H9 (cell line): ENCODE results near the gene NCAPH2. TPM values are rescaled to one million over a fixed set of nuclear protein-coding genes. Genes with fewer than 3 reads are reported as not detected.

Source experiments
- DNase-seq: peaks from one replicate; pipeline ENCODE4 v3.0.0-alpha.2; 2017
- H2AFZ ChIP-seq: one replicate; pipeline ENCODE4 v1.6.1; 2013; ENCODE audit warnings: mild to moderate bottlenecking, low read length, control low read depth, moderate library complexity
- H2AK5ac ChIP-seq: 2 replicates; pipeline ENCODE4 v1.6.1; 2013; ENCODE audit warnings: low read length, control low read depth, mixed read lengths; ENCODE audit not compliant: insufficient read length
- H2BK120ac ChIP-seq: one replicate; pipeline ENCODE4 v1.6.1; 2013; ENCODE audit warnings: low read depth, mild to moderate bottlenecking, low read length, control low read depth, inconsistent platforms; ENCODE audit not compliant: poor library complexity, severe bottlenecking
- H2BK12ac ChIP-seq: 2 replicates; pipeline ENCODE4 v1.6.1; 2013; ENCODE audit warnings: low read length, control low read depth, mixed read lengths, low read depth; ENCODE audit not compliant: insufficient read length
- H2BK15ac ChIP-seq: 2 replicates; pipeline ENCODE4 v1.6.1; 2013; ENCODE audit warnings: low read depth, low read length, control low read depth
- H2BK20ac ChIP-seq: one replicate; pipeline ENCODE4 v1.6.1; 2013; ENCODE audit warnings: low read depth, mild to moderate bottlenecking, low read length, control low read depth, inconsistent platforms; ENCODE audit not compliant: poor library complexity, severe bottlenecking
- H2BK5ac ChIP-seq: 2 replicates; pipeline ENCODE4 v1.6.1; 2013; ENCODE audit warnings: low read length, control low read depth, mixed read lengths; ENCODE audit not compliant: insufficient read length
- H3K14ac ChIP-seq: 2 replicates; pipeline ENCODE4 v1.6.1; 2013; ENCODE audit warnings: low read length, control low read depth; ENCODE audit not compliant: insufficient read depth
- H3K18ac ChIP-seq: 2 replicates; pipeline ENCODE4 v1.6.1; 2013; ENCODE audit warnings: low read depth, mild to moderate bottlenecking, mixed read lengths, low read length, control low read depth; ENCODE audit not compliant: insufficient read length
- H3K23ac ChIP-seq: 2 replicates; pipeline ENCODE4 v1.6.1; 2013; ENCODE audit warnings: low read length, control low read depth, mixed read lengths, low read depth; ENCODE audit not compliant: insufficient read length
- H3K23me2 ChIP-seq: 2 replicates; pipeline ENCODE4 v1.6.1; 2013; ENCODE audit warnings: low read depth, mild to moderate bottlenecking, mixed read lengths, low read length, control low read depth; ENCODE audit not compliant: insufficient read length, poor library complexity, severe bottlenecking
- H3K27ac ChIP-seq: 2 replicates; pipeline ENCODE4 v1.5.1; 2013; ENCODE audit warnings: low read length, control low read depth, mixed read lengths, low read depth; ENCODE audit not compliant: insufficient read length
- H3K27me3 ChIP-seq: 2 replicates; pipeline ENCODE4 v1.6.1; 2013; ENCODE audit warnings: low read length, control low read depth, inconsistent platforms; ENCODE audit not compliant: insufficient read depth
- H3K4ac ChIP-seq: 2 replicates; pipeline ENCODE4 v1.6.1; 2013; ENCODE audit warnings: low read depth, mild to moderate bottlenecking, control low read depth, inconsistent platforms, low read length, moderate library complexity
- H3K4me1 ChIP-seq: 2 replicates; pipeline ENCODE4 v1.6.1; 2013; ENCODE audit warnings: low read length, control low read depth, inconsistent platforms; ENCODE audit not compliant: insufficient read depth
- H3K4me2 ChIP-seq: 2 replicates; pipeline ENCODE4 v1.6.1; 2013; ENCODE audit warnings: low read length, control low read depth, mixed read lengths; ENCODE audit not compliant: insufficient read length, insufficient read depth
- H3K56ac ChIP-seq: 2 replicates; pipeline ENCODE4 v1.6.1; 2013; ENCODE audit warnings: low read depth, mild to moderate bottlenecking, mixed read lengths, low read length, control low read depth; ENCODE audit not compliant: insufficient read length
- H3K79me1 ChIP-seq: 2 replicates; pipeline ENCODE4 v1.6.1; 2013; ENCODE audit warnings: low read depth, mild to moderate bottlenecking, moderate library complexity, low read length, control low read depth, inconsistent platforms; ENCODE audit not compliant: insufficient read depth, poor library complexity, severe bottlenecking
- H3K79me2 ChIP-seq: 2 replicates; pipeline ENCODE4 v1.6.1; 2013; ENCODE audit warnings: low read length, control low read depth, inconsistent platforms; ENCODE audit not compliant: insufficient read depth
- H3K9ac ChIP-seq: 2 replicates; pipeline ENCODE4 v1.6.1; 2013; ENCODE audit warnings: low read length, control low read depth, mixed read lengths; ENCODE audit not compliant: insufficient read length; ENCODE audit errors: extremely low read depth
- H3K9me3 ChIP-seq: one replicate; pipeline ENCODE4 v1.6.1; 2013; ENCODE audit warnings: low read depth, low read length, inconsistent platforms; ENCODE audit not compliant: control insufficient read depth
- H3T11ph ChIP-seq: one replicate; pipeline ENCODE4 v1.6.1; 2013; ENCODE audit warnings: mild to moderate bottlenecking, low read length, control low read depth, inconsistent platforms
- H4K20me1 ChIP-seq: one replicate; pipeline ENCODE4 v1.6.1; 2013; ENCODE audit not compliant: control insufficient read depth, insufficient read length, insufficient read depth
- H4K5ac ChIP-seq: 2 replicates; pipeline ENCODE4 v1.6.1; 2013; ENCODE audit warnings: low read depth, mild to moderate bottlenecking, mixed read lengths, low read length, control low read depth; ENCODE audit not compliant: insufficient read length
- H4K8ac ChIP-seq: replicated peaks from 2 replicates; pipeline ENCODE4 v1.6.1; 2013; ENCODE audit warnings: low read length, control low read depth, mixed read lengths, low read depth; ENCODE audit not compliant: insufficient read length
- H4K91ac ChIP-seq: 2 replicates; pipeline ENCODE4 v1.6.1; 2013; ENCODE audit warnings: low read depth, mild to moderate bottlenecking, moderate library complexity, mixed read lengths, low read length, control low read depth; ENCODE audit not compliant: insufficient read length
- H3K27ac Mint-ChIP-seq, 3 experiments: 2 replicates in 2 of 3; 3 replicates in 1 of 3; pipeline ENCODE4 v1.8.0; 2020 to 2021; ENCODE audit warnings: mixed read lengths in 3 of 3, mild to moderate bottlenecking in 1 of 3, moderate library complexity in 1 of 3
- H3K27me3 Mint-ChIP-seq: 2 replicates; pipeline ENCODE4 v1.8.0; 2021; ENCODE audit warnings: low read depth, mild to moderate bottlenecking, moderate library complexity, mixed read lengths
- H3K36me3 Mint-ChIP-seq, 3 experiments: 2 replicates in 2 of 3; 3 replicates in 1 of 3; pipeline ENCODE4 v1.8.0; 2020 to 2021; ENCODE audit warnings: low read depth in 3 of 3, mixed read lengths in 3 of 3; ENCODE audit not compliant: insufficient read depth in 1 of 3
- H3K4me1 Mint-ChIP-seq, 2 experiments: 2 replicates each; pipeline ENCODE4 v1.8.0; 2020; ENCODE audit warnings: mixed read lengths in 2 of 2
- H3K4me3 Mint-ChIP-seq, 2 experiments: 2 replicates in 1 of 2; 3 replicates in 1 of 2; pipeline ENCODE4 v1.8.0; 2020 to 2021; ENCODE audit warnings: mild to moderate bottlenecking in 2 of 2, mixed read lengths in 2 of 2, moderate library complexity in 1 of 2
- H3K9me3 Mint-ChIP-seq, 2 experiments: 2 replicates in 1 of 2; 3 replicates in 1 of 2; pipeline ENCODE4 v1.8.0; 2020; ENCODE audit warnings: mild to moderate bottlenecking in 2 of 2, mixed read lengths in 2 of 2, moderate library complexity in 1 of 2
- CTCF ChIP-seq: fragments of 200-600 bp; sonication (generic); conservative IDR thresholded peaks from 3 replicates; pipeline ENCODE4 v1.8.0; 2021; ENCODE audit warnings: antibody characterized with exemption, mild to moderate bottlenecking
- WGBS: extraction: QIAGEN DNeasy Blood & Tissue Kit; methylation state at CpG from one replicate; pipeline ENCODE4 v1.1.7; 2013; ENCODE audit warnings: missing lambda C conversion rate, low lambda C conversion rate, mixed read lengths; ENCODE audit not compliant: insufficient read length; ENCODE audit errors: extremely low coverage; 5-methylcytosine and 5-hydroxymethylcytosine counted together
- total RNA-seq: library from RNA; stranded (reverse); gene quantifications from 2 replicates; pipeline ENCODE4 v1.2.1, GENCODE V29; 2021

Gene NCAPH2
- total RNA-seq, 1 experiment from 2014 or later, result 76.2 TPM

DNA sequence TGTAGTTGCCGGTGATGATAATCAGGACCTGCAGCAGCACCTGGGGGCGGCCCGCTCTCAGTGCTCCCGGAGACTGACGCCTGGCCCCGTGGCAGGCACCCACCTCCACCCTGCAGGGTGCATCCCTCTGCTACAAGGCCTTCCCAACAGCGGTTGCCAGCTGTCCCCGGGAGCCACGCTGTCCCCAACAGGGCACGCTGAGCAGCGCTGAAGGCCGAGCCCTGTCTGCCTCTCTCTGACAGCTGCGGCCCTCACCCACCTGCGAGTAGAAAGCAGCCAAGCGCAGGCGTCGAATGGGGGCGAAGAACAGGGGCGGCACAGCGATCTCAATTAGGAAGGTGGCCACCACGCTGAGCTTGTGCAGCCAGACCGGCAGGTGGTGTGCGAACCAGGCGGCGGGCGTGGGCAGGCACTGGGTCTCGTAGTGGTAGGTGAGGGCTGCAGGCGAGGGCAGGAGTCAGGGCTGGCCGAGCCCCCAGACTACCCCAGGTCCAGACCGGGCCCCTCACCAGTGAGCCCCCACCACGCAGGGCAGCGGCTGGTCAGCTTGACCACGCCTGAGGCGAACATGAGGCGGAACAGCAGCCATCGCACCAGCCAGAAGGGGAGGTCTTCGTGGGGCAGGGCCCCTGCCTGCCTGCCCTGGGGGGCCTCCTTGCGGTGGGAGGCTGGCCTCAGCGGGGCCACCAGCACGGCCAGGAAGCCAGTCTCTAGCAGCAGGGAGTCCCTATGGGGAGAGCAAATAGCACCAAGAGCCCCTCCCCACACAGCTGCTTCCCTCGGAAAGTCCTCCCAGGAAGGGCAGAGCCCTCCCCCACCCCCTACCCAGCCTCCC, 2.0 kb upstream of the NCAPH2 start:
- H3K23ac ChIP-seq, result no peak overlapping the region
- peaks cover 10 to 14% of the 10 kb centered on the region in 2 experiments for H3K4me1 Mint-ChIP-seq
- no CpG with 5 or more reads among the region's 41 CpGs for WGBS

More for the DNA sequence above, 2.0 kb upstream of the NCAPH2 start:
- no peak overlapping the region for H3K4ac ChIP-seq
- no peak overlapping the region for H2BK5ac ChIP-seq
- H4K5ac ChIP-seq, result no peak overlapping the region
- Mint-ChIP-seq H3K36me3 (peaks cover 0 to 3% (median 0%) of the 10 kb centered on the region in 3 experiments; a peak in 2 of 7 replicates), H3K4me3 (peak overlapping the region; percentile 92 to 96; a peak in 3 of 5 replicates), H3K27me3 (no peaks in the 10 kb centered on the region), H3K9me3 (no peaks in the 10 kb centered on the region), H3K27ac (no peak overlapping the region)
- DNase-seq, result peak; percentile 30
- no peak overlapping the region for H3K27ac ChIP-seq
- H3K56ac ChIP-seq, result no peak overlapping the region
- no peak overlapping the region for H3K18ac ChIP-seq
- H3K9ac ChIP-seq, result no peak overlapping the region
- no peaks in the 10 kb centered on the region for H3K4me1 ChIP-seq
- H3K23me2 ChIP-seq, result peaks cover 12% of the 10 kb centered on the region
- no peaks in the 10 kb centered on the region for H3K9me3 ChIP-seq
- peaks cover 9% of the 10 kb centered on the region; the same call in 1 of the 2 replicates for H3K79me2 ChIP-seq
- H2BK12ac ChIP-seq, result no peak overlapping the region
- TF ChIP-seq CTCF, result no peak
- H2BK120ac ChIP-seq, result no peak overlapping the region
- no peak overlapping the region for H4K8ac ChIP-seq
- H3K14ac ChIP-seq, result no peak overlapping the region
- no peak overlapping the region for H2AFZ ChIP-seq
- H3K4me2 ChIP-seq, result no peak overlapping the region
- no peak overlapping the region for H3T11ph ChIP-seq
- H3K27me3 ChIP-seq, result no peaks in the 10 kb centered on the region
- H2BK20ac ChIP-seq, result no peak overlapping the region
- H4K91ac ChIP-seq, result no peak overlapping the region
- H3K79me1 ChIP-seq, result peaks cover 7% of the 10 kb centered on the region
- H2BK15ac ChIP-seq, result no peak overlapping the region
- no peak overlapping the region for H2AK5ac ChIP-seq
- no peaks in the 10 kb centered on the region for H4K20me1 ChIP-seq
